Posterior cingulate gyrus (tissue), 11 donors: ENCODE measurements around the gene SPTBN2.
A peak's percentile ranks its signal among the peaks of the same experiment; 100 is the strongest.

ENCODE experiments used
- DNase-seq, 10 donors: peaks; one replicate each; pipeline versions ENCODE4 v3.0.0 to v3.0.0-alpha.2; 2020 to 2021; ENCODE audit warnings: mixed read lengths in 3 of 10
- intact Hi-C: fragments of 100-400 bp; cut with DNase I; formaldehyde crosslinking; loops from one replicate; pipeline ENCODE4 v1.15.1; 2023

SPTBN2 gene

GRCh38 chr11:66687831-66688281 is 41.2 kb downstream of the SPTBN2 start:
- DNase-seq: peak in 2 of 10 donors; percentile 74 to 85
- intact Hi-C loops: no loop called here

DNA sequence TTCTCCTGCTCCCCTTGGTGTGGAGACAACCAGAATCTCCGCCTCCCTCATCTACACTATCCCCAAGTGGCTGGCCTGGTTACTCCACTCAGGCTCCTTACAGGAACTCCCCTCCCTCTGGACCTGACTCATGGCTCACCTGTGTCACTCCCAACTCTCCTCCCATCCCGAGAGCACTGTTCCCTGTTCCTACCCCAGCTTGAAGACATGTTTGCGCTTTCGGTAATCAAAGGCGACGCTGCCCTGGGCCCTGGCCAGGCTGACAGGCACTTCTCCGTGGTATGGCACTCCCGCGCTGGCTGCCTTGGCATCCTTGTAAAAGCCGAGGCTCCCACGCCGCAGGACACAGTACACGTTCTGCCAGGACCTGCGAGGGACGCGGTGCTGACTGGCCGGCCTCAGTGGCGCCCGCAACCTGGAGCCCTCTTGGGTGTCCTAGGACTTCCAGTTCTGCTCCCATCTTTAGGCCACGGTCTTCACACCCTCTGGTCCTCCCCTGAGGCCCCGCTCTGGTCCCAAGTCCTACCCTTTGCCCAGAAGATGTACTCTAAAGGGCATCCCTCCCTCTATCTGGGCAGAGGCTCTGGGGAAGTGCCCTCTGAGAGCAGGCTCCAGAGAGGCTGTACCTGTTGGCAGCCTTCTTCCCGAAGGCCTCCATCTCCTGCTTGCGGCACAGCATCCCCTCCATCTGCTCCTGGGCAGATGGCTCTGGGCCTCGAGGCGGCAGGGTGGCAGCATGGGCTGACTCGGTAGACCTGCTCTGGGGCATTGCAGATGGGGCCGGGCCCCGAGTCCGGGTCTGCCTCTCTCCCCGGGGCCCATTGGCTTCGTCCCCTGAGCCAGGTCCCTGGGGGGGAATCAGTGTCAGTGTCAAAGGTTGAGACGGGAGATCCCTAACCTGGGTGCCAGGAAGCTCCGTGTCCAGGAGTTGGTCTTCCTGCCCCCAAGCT is 41.9 kb downstream of the SPTBN2 start:
- DNase-seq: peak in 2 of 10 donors; percentile 74 to 86
- intact Hi-C loops: no loop called here

DNA sequence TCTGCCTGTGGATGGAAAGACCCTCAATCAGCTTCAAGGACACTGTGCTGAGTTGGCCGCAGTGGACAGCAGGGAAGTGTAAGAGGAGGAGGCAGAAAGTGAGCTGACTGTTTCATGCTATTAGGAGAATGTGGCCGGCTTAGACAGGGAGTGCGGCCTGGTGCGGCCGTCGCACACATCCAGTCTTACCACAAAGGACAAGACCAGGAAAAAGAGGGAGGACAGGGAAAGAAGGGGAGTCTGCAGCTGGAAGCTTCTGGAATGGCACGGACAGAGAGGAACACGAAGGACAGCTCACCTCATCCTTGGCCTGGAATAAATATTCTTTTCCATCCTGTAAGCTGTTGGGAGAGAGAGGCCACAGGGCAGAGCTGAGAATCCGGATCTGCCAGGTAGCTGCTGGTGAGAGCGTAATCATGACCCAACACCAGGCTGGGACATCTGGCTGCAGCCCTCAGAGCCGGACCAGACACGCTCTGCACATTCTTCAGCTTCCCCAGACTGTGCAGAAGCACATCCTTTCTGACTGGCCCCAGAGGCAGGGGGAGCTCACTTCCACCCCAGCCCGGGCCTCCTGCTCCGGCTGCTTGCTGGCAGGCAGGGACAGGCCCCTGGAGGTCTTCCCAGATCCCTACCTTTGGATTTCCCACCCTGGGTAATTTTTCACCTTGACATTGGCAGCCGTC is 42.8 kb downstream of the SPTBN2 start:
- intact Hi-C loops: no loop called here
- DNase-seq: peak in 3 of 10 donors; percentile 48 to 63 (median 60)

DNA sequence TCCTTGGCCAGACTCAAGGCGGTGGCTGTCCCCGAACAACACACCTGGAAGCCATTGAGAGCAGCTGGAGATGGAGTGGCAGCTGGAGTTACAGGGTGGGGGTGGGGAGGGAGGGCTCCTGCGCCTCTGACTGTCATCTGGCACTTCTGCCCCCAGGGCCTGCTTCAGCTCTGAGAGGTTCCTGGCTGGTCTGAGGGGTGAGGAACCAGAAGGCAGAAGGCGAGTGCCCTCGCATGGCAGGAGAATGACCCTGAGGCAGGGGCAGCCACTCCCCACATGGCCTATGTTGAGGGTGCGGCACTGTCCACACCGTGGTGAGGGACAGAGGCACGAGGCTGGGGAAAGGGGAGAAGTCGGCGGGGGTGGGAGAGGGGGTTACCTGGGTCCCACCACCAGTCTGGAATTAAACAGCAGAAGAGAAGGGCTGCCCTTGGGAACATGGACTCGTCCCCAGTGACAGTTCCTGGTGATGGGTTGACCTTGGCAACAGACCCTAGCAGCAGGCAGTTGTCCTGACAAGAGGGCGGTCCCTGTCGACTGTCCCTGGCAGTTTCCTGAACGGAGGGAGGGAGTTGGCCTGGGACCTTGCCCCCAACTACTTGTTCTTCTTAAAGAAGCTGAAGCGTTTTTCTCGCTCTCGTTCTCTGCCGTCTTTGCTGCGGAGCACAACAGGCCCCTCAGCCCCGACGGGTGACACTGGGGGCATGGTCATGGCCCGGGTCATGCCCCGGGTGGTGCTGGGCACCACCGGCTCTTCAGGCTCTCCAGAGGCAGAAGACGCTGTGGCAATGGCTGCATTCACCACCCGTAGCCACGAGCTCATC is 43.5 kb downstream of the SPTBN2 start:
- DNase-seq: peak in 3 of 10 donors; percentile 54 to 69 (median 64)
- intact Hi-C loops: no loop called here

DNA sequence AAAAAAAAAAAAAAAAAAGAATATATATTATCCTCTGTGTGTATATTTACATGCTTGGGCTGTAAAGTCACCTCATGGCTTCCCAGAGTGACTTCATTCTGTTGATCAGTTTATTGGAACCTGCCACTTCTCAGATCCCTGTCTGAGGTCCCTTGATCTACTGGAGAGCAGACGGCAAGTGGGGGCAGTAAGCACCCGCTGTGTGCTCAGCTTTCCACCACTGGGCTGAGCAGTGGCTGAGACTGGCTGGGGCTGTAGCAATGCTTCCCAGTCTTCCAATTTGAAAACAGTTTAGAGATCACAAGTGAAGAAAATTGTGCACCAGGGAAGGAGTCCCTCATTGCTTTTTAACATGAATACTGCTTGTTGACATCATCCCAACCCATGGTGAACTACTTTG is 44.4 kb downstream of the SPTBN2 start:
- intact Hi-C loops: no loop called here

GRCh38 chr11:66683877-66684276 is 45.1 kb downstream of the SPTBN2 start:
- peak in 2 of 10 donors; percentile 31 to 47 for DNase-seq
- intact Hi-C loops: no loop called here

More for the DNA sequence above, 44.4 kb downstream of the SPTBN2 start:
- peak in 3 of 10 donors; percentile 33 to 64 (median 63) for DNase-seq

DNA sequence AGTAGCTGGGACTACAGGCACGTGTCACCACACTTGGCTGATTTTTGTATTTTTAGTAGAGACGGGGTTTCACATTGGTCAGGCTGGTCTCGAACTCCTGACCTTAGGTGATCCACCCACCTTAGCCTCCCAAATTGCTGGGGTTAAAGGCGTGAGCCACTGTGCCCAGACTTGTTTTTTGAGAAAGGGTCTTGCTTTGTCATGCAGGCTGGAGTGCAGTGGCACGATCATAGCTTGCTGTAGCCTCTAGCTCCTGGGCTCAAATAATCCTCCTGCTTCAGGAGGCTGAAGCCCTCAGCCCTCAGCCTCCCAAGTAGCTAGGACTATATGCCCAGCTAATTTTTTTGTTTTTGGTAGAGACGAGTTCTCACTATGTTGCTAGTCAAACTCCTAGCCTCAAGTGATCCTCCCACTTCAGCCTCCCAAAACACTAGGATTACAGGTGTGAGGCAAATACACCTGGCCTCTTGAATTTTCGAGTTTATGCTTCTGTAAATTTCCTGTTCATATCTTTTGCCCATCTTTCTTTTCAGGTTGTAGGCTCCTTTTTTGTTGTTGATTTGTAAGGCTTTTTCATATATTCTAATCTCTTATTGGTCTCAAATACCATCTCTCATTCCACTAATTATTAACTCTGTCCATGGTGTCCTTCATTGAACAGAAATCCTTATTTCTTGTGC is 47.9 kb downstream of the SPTBN2 start:
- intact Hi-C loops: no loop called here

GRCh38 chr11:66677599-66678375 is 51.2 kb downstream of the SPTBN2 start, which contains the start of gene RBM4B:
Gene RBM4B, minus strand, starts transcription at chr11:66677887. Its CDS starts 808 bp downstream, at chr11:66677079.
- peak; percentile 95 to 99 (median 97) for DNase-seq
- intact Hi-C loops: loop anchor here (1.0 to 10.0 kb wide), 5 partner anchors 39 to 269 kb away; partner anchors contain the start of genes MRPL11, RBM14 and RBM4

More for the DNA sequence above, 47.9 kb downstream of the SPTBN2 start:
- peak in 1 of 10 donors; percentile 13 for DNase-seq

- intact Hi-C loops: loop anchor here (1.0 to 10.0 kb wide), 3 partner anchors 39 to 242 kb away; partner anchors contain the start of genes MRPL11, RBM14 and RBM4
- peak in 1 of 10 donors; percentile 39 for DNase-seq
Measured at GRCh38 chr11:66676931-66677598, 52.0 kb downstream of the SPTBN2 start.

GRCh38 chr11:66676282-66676919 is 52.6 kb downstream of the SPTBN2 start:
- DNase-seq: no peak

GRCh38 chr11:66674964-66675602 is 53.9 kb downstream of the SPTBN2 start:
- intact Hi-C loops: loop anchor here (10.0 kb wide), 1 partner anchor 240 kb away; the partner anchor contains the start of gene MRPL11
- DNase-seq: no peak

More at GRCh38 chr11:66676282-66676919, 52.6 kb downstream of the SPTBN2 start:
- intact Hi-C loops: loop anchor here (10.0 kb wide), 1 partner anchor 242 kb away; the partner anchor contains the start of gene MRPL11

- intact Hi-C loops: loop anchor here (10.0 kb wide), 1 partner anchor 236 kb away; the partner anchor contains the start of gene MRPL11
- no peak for DNase-seq
Measured at GRCh38 chr11:66670816-66671215, 58.2 kb downstream of the SPTBN2 start.

GRCh38 chr11:66665369-66665768 is 63.6 kb downstream of the SPTBN2 start:
- DNase-seq: no peak
- intact Hi-C loops: no loop called here

DNA sequence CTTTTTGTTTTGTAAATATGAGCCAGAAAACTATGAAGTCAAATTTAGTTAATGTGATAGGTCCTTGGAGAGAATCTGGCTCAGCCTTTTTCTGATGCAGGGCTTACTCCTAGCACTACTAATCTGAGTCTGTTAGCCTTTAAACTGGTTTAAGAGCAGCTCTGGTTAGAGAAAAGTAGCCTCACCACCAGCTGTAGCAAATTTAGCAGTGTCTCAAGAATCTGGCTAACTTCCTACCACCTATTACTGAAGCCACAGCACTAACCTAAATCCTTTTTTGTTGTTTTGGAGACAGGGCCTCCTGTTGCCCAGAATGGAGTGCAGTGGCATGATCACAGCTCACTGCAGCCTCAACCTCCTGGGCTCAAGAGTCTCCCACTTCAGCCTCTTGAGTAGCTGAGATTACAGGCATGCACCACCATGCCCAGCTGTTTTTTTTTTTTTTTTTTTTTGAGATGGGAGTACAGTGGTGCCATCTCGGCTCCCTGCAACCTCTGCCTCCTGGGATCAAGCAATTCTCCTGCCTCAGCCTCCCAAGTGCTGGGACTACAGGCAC is 65.2 kb downstream of the SPTBN2 start:
- intact Hi-C loops: no loop called here
- DNase-seq: no peak

DNA sequence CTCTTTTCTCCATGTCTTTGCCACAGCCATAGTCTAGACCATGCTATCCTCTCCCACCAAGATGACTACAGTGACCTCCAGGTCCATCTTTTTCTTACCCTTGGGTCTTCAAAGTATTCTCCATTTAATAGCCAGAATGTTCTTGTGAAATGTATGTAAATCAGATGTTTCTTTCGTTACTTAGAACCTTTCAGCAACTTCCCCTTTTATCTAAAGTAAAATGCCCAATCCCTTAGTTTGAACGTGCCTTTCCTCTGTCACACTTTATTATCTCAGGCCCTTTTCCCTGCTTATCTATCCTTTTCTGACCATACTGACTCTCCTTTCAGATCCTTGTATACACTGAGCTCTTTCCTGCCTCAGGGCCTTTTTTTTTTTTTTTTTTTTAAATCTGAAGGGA is 69.3 kb downstream of the SPTBN2 start:
- DNase-seq: no peak
- intact Hi-C loops: no loop called here

- intact Hi-C loops: no loop called here
- no peak for DNase-seq
Measured at GRCh38 chr11:66653123-66653522, 75.9 kb downstream of the SPTBN2 start.
